Erythroblast (primary cell): Measurements from ENCODE around the gene CD22.

Source experiments
- GATA1 ChIP-seq: IDR thresholded peaks from 2 replicates; pipeline ENCODE4 v1.6.1; 2011; ENCODE audit warnings: low read depth, mild to moderate bottlenecking, control low read depth, low read length, moderate library complexity
- POLR2A ChIP-seq: IDR thresholded peaks from 2 replicates; pipeline ENCODE4 v1.6.1; 2011; ENCODE audit warnings: mild to moderate bottlenecking, low read length

DNA sequence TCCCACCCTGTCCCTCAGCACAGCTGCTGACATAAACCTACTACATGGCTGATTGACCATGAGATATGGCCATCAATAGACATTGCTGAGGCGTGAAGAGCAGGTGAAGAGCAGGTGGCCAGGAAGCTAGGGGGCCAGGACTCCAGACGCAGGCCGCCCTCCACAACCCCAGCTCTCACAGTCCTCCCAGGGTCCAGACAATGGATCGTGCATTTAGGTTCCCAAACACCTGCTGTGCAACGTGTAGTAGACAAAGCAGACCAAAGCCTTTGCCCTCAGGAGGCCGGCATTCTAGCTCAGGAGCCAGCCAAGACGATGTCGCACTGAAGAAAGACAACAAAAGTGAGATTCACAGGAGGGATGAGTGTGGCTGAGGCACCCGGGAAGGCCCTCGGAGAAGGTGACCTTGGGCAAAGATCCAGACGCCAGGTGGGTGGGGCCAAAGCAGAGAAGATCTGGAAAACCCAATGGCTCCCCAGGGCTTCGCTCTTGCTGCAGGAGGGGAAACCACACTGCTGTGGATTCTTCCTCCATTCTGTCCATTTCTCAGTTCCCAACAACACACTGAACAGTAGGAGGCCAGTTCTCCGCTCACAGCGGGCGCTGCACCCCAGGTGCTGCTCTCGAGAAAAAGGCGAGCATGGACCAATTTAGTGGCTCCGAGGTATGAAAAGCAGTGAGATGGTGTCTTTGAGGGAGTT is 20.1 kb downstream of the CD22 start:
- TF ChIP-seq POLR2A (no peak), GATA1 (no peak)
